ENCODE measurements around the gene PDLIM7.

GRCh38 chr5:177520271-177520670 lies 22.9 kb upstream of the PDLIM7 start:
- TF ChIP-seq CTCF (conservative IDR thresholded peaks at IDR 0.05; ENCODE audit: low read depth, low read length), result no peak
- no peak for TF ChIP-seq EZH2 (IDR thresholded peaks at IDR 0.05; ENCODE audit: borderline replicate concordance, low read depth, low read length, poor library complexity, severe bottlenecking)
